H1 (cell line): ENCODE results near the gene PRRT1. TPM values are rescaled to one million over a fixed set of nuclear protein-coding genes. Genes with fewer than 3 reads are reported as not detected.

Source experiments
- CTCF ChIA-PET: fragments of 300-600 bp; sonication (Branson Sonifier 250); formaldehyde crosslinking; loops from one replicate; lab custom pipeline; 2021; ENCODE audit not compliant: partially characterized antibody; lab: Charles Lee
- POLR2A ChIA-PET: fragments of 300-600 bp; sonication (Branson Sonifier 250); formaldehyde crosslinking; loops from one replicate; lab custom pipeline; 2021; ENCODE audit warnings: inconsistent platforms; ENCODE audit not compliant: partially characterized antibody; lab: Charles Lee
- DNase-seq, 2 experiments: peaks; one replicate each; pipeline versions ENCODE4 v3.0.0 to v3.0.0-alpha.2; 2010 to 2022; ENCODE audit warnings: low spot score in 2 of 2, low read depth in 1 of 2, mixed read lengths in 1 of 2
- FAIRE-seq: peaks from 2 replicates; lab custom pipeline; 2011; peaks lifted over from hg19 to GRCh38; lab: Jason Lieb, UNC
- H2AFZ ChIP-seq: 2 replicates; pipeline ENCODE4 v1.8.1; 2012; ENCODE audit warnings: low read length, inconsistent platforms
- H2AK5ac ChIP-seq: 2 replicates; pipeline ENCODE4 v1.6.1; 2013; ENCODE audit warnings: low read depth, low read length
- H2BK120ac ChIP-seq: replicated peaks from 2 replicates; pipeline ENCODE3; 2013; ENCODE audit warnings: low read depth, low read length, inconsistent platforms
- H2BK12ac ChIP-seq: 2 replicates; pipeline ENCODE4 v1.6.1; 2013; ENCODE audit warnings: low read depth, low read length
- H2BK15ac ChIP-seq: 2 replicates; pipeline ENCODE4 v1.6.1; 2013; ENCODE audit warnings: low read length
- H2BK20ac ChIP-seq: 2 replicates; pipeline ENCODE4 v1.6.1; 2013; ENCODE audit warnings: low read length
- H2BK5ac ChIP-seq: 2 replicates; pipeline ENCODE4 v1.6.1; 2013; ENCODE audit warnings: low read depth, low read length
- H3K14ac ChIP-seq: 2 replicates; pipeline ENCODE4 v1.6.1; 2013; ENCODE audit warnings: inconsistent platforms; ENCODE audit not compliant: insufficient read length
- H3K18ac ChIP-seq: 2 replicates; pipeline ENCODE4 v1.6.1; 2013; ENCODE audit warnings: low read length; ENCODE audit errors: extremely low read depth
- H3K23ac ChIP-seq: 2 replicates; pipeline ENCODE4 v1.6.1; 2013; ENCODE audit warnings: inconsistent platforms; ENCODE audit not compliant: insufficient read length
- H3K23me2 ChIP-seq: 2 replicates; pipeline ENCODE4 v1.6.1; 2013; ENCODE audit warnings: low read depth, low read length
- H3K27ac ChIP-seq: 2 replicates; pipeline ENCODE4 v1.6.1; 2011; ENCODE audit warnings: low read depth, low read length, inconsistent platforms
- H3K27me3 ChIP-seq, 4 experiments: replicated peaks in 1 of 4; 1 replicate in 1 of 4; 2 replicates in 3 of 4; pipeline versions ENCODE4 v1.6.1 to v1.8.1; 2011 to 2013; ENCODE audit warnings: low read length in 3 of 4, mild to moderate bottlenecking in 3 of 4, inconsistent platforms in 2 of 4, mixed read lengths in 2 of 4, moderate library complexity in 1 of 4; ENCODE audit not compliant: control insufficient read depth in 3 of 4, insufficient read depth in 3 of 4; ENCODE audit errors: extremely low read depth in 1 of 4
- H3K36me3 ChIP-seq, 4 experiments: 2 replicates each; pipeline versions ENCODE4 v1.6.1 to v1.8.1; 2011 to 2013; ENCODE audit warnings: mild to moderate bottlenecking in 4 of 4, low read length in 3 of 4, moderate library complexity in 2 of 4, control low read depth in 1 of 4, inconsistent platforms in 1 of 4; ENCODE audit not compliant: insufficient read depth in 4 of 4, control insufficient read depth in 2 of 4
- H3K4ac ChIP-seq: replicated peaks from 2 replicates; pipeline ENCODE3; 2013; ENCODE audit warnings: low read length, low read depth, mixed read lengths, inconsistent platforms; ENCODE audit not compliant: insufficient read length
- H3K4me1 ChIP-seq, 4 experiments: replicated peaks in 1 of 4; 1 replicate in 1 of 4; 2 replicates in 3 of 4; pipeline versions ENCODE4 v1.6.1 to v1.8.1; 2011 to 2013; ENCODE audit warnings: low read length in 3 of 4, inconsistent platforms in 2 of 4, mixed read lengths in 1 of 4; ENCODE audit not compliant: insufficient read depth in 4 of 4, control insufficient read depth in 3 of 4
- H3K4me2 ChIP-seq, 2 experiments: 2 replicates each; pipeline versions ENCODE4 v1.6.1 to v1.8.1; 2011 to 2013; ENCODE audit warnings: low read depth in 2 of 2, low read length in 2 of 2, control low read depth in 1 of 2, inconsistent platforms in 1 of 2, mild to moderate bottlenecking in 1 of 2; ENCODE audit not compliant: insufficient read depth in 1 of 2
- H3K4me3 ChIP-seq, 4 experiments: fragments of 200-600, 300-600 bp in 1 of 4; sonication (generic), shearing (Covaris generic), sonication (Bioruptor Twin) in 1 of 4; 2 replicates each; pipeline versions ENCODE4 v1.5.1 to v1.8.1; 2011 to 2016; ENCODE audit warnings: low read length in 4 of 4, low read depth in 3 of 4, control low read depth in 2 of 4, inconsistent platforms in 2 of 4, mild to moderate bottlenecking in 2 of 4, mixed read lengths in 1 of 4, moderate library complexity in 1 of 4; ENCODE audit not compliant: insufficient read depth in 2 of 4; ENCODE audit errors: extremely low read depth in 1 of 4
- H3K56ac ChIP-seq: replicated peaks from 2 replicates; pipeline ENCODE3; 2013; ENCODE audit warnings: low read depth, mild to moderate bottlenecking, mixed read lengths, low read length, inconsistent platforms; ENCODE audit not compliant: insufficient read length
- H3K79me1 ChIP-seq: 2 replicates; pipeline ENCODE4 v1.6.1; 2013; ENCODE audit warnings: low read depth, low read length, control low read depth
- H3K79me2 ChIP-seq, 2 experiments: 2 replicates each; pipeline versions ENCODE4 v1.6.1 to v1.8.1; 2012 to 2013; ENCODE audit warnings: low read length in 2 of 2, mild to moderate bottlenecking in 2 of 2, inconsistent platforms in 1 of 2; ENCODE audit not compliant: insufficient read depth in 2 of 2, control insufficient read depth in 1 of 2
- H3K9ac ChIP-seq, 4 experiments: replicated peaks in 1 of 4; 1 replicate in 1 of 4; 2 replicates in 3 of 4; pipeline versions ENCODE4 v1.6.1 to v1.8.1; 2011 to 2013; ENCODE audit warnings: low read depth in 3 of 4, low read length in 3 of 4, control low read depth in 2 of 4, mild to moderate bottlenecking in 2 of 4, moderate library complexity in 2 of 4, inconsistent platforms in 1 of 4; ENCODE audit errors: extremely low read depth in 1 of 4
- H3K9me3 ChIP-seq, 2 experiments: 2 replicates each; pipeline versions ENCODE4 v1.6.1 to v1.8.1; 2012 to 2013; ENCODE audit warnings: mild to moderate bottlenecking in 2 of 2, moderate library complexity in 2 of 2, control low read depth in 1 of 2, inconsistent platforms in 1 of 2, low read depth in 1 of 2, low read length in 1 of 2, mixed read lengths in 1 of 2; ENCODE audit not compliant: insufficient read depth in 2 of 2
- H4K20me1 ChIP-seq, 2 experiments: replicated peaks in 1 of 2; 2 replicates each; pipeline versions ENCODE3 to v1.8.1; 2011 to 2013; ENCODE audit warnings: inconsistent platforms in 2 of 2, low read length in 2 of 2, mild to moderate bottlenecking in 1 of 2; ENCODE audit not compliant: insufficient read depth in 2 of 2, control insufficient read depth in 1 of 2
- H4K5ac ChIP-seq: 2 replicates; pipeline ENCODE4 v1.6.1; 2013; ENCODE audit warnings: low read length, low read depth, mixed read lengths, inconsistent platforms; ENCODE audit not compliant: insufficient read length
- H4K8ac ChIP-seq: 2 replicates; pipeline ENCODE4 v1.8.0; 2013; ENCODE audit warnings: mild to moderate bottlenecking, moderate library complexity, low read length, inconsistent platforms; ENCODE audit not compliant: insufficient read depth; ENCODE audit errors: extremely low read depth
- H4K91ac ChIP-seq: replicated peaks from 2 replicates; pipeline ENCODE3; 2013; ENCODE audit warnings: low read length, mixed read lengths, inconsistent platforms; ENCODE audit not compliant: insufficient read length
- BCL11A ChIP-seq, 2 experiments: IDR thresholded peaks; one replicate each; pipeline ENCODE4 v1.6.1; 2011; ENCODE audit warnings: low read depth in 2 of 2, low read length in 2 of 2, mild to moderate bottlenecking in 2 of 2
- GABPA ChIP-seq: IDR thresholded peaks from 2 replicates; pipeline ENCODE4 v1.6.1; 2011; ENCODE audit warnings: mild to moderate bottlenecking, low read length, moderate library complexity, borderline replicate concordance; ENCODE audit not compliant: insufficient read depth
- POLR2AphosphoS5 ChIP-seq: IDR thresholded peaks from 2 replicates; pipeline ENCODE4 v1.6.1; 2011; ENCODE audit warnings: low read depth, low read length
- TAF1 ChIP-seq: IDR thresholded peaks from 2 replicates; pipeline ENCODE4 v1.6.1; 2011; ENCODE audit warnings: mild to moderate bottlenecking, low read depth, low read length
- TAF7 ChIP-seq: optimal IDR thresholded peaks from 2 replicates; pipeline ENCODE3; 2011; ENCODE audit warnings: low read depth, mild to moderate bottlenecking, inconsistent platforms, low read length, moderate library complexity, borderline replicate concordance
- WGBS, 2 experiments: shearing (Covaris generic) in 1 of 2; methylation state at CpG; one replicate each; pipeline versions ENCODE4 v1.1.6 to v1.1.7; 2013 to 2015; ENCODE audit warnings: low lambda C conversion rate in 2 of 2, mixed read lengths in 2 of 2, inconsistent platforms in 1 of 2, low coverage in 1 of 2, missing lambda C conversion rate in 1 of 2; ENCODE audit not compliant: insufficient replicate concordance in 2 of 2, insufficient coverage in 1 of 2, insufficient read length in 1 of 2; ENCODE audit errors: extremely low coverage in 1 of 2, missing lambda C conversion rate in 1 of 2; 5-methylcytosine and 5-hydroxymethylcytosine counted together
- polyA plus RNA-seq, 7 experiments: library from polyadenylated mRNA; depleted of rRNA in 3 of 7; stranded (reverse) in 5 of 7; unstranded in 2 of 7; fragments of >200 nt in 5 of 7; fragments of 200-250 nt in 2 of 7; gene quantifications; 1 replicate in 5 of 7; 2 replicates in 1 of 7; 4 replicates in 1 of 7; pipeline versions ENCODE4 v1.2.1 to v1.2.3, GENCODE V29; 2011 to 2013; ENCODE audit warnings: missing spikeins in 2 of 7, mixed read lengths in 2 of 7
- total RNA-seq: library from RNA; stranded (reverse); fragmentation: NEBNext Ultra II Directional; extraction: Animal tissue kit (Norgen Biotek cat#: 25700); gene quantifications from 2 replicates; pipeline ENCODE4 v1.2.1, GENCODE V29; 2021
- TF ChIP-seq, protein P1 (sequence below), 3 experiments: IDR thresholded peaks; 1 replicate in 2 of 3; 2 replicates in 1 of 3; pipeline versions ENCODE4 v1.5.1 to v1.6.1; 2011; ENCODE audit warnings: low read length in 3 of 3, mild to moderate bottlenecking in 3 of 3, inconsistent platforms in 2 of 3, low read depth in 1 of 3, moderate library complexity in 1 of 3; ENCODE audit not compliant: insufficient read depth in 1 of 3; ENCODE audit errors: control extremely low read depth in 1 of 3

Gene PRRT1
- total and polyA plus RNA-seq, 2 of the 8 experiments (the other 6 are each of a cell fraction or from before 2014, with no cell fraction given), result 0.71 to 2.8 TPM

DNA sequence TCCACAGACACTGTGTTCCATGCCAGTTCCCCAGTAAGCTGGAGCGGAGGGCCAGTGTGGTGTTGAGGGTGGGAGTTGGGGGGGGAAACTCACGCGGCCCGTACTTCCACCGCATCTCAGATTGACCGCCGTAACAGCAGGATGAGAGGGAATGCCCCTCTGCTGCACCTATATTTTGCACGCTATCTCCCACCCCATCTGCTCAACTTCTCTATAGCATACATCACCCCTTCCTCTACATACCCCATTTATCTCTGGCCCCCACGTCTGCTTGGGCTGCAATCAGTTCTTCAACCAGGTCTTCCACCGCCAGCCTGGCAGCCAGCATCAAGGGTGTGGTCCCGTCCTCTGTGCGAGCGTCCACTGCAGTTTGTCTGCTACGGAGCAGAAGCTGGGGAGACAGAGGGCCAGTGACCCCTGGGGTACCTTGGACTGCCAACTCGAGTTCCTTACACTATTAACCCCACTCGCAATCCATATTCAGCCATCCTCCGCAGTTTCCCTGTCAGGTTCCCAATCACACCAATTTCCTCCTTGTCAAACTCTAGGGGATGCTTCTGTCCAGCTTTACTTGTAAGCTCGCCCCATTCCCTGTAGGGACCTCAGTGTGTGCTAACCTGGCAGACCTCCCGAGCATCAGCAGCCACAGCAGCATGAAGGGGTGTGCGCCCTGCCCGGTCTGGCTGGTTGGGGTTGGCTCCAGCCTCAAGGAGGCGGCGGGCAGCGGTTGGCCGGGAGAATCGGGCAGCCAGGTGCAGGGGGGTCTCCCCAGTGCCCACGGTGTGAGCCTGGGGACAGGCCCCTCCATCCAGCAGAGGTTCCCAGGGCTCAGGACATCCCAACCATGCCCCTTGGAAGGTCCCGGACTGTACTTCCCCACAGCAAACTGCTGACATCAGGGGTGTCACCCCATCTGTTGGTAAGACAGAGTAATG, 45.2 kb upstream of the PRRT1 start:
- Histone ChIP-seq H3K36me3 (no peaks in the 10 kb centered on the region), H4K20me1 (no peaks in the 10 kb centered on the region), H3K56ac (no peak overlapping the region), H3K27me3 (no peaks in the 10 kb centered on the region), H2AK5ac (0 out of 2 replicates have a peak overlapping the region, but pooled peaks have one; percentile 1), H3K23ac (no peak overlapping the region), H4K5ac (peak overlapping the region; percentile 90), H3K4me1 (peaks cover 8 to 29% (median 16%) of the 10 kb centered on the region in 4 experiments), H2BK15ac (peak overlapping the region; percentile 89; the same call in 1 of the 2 replicates), H3K79me2 (no peaks in the 10 kb centered on the region), H2BK20ac (peak overlapping the region; percentile 40; the same call in 1 of the 2 replicates), H2AFZ (no peak overlapping the region; the same call in 1 of the 2 replicates), H2BK12ac (peak overlapping the region; percentile 94), H2BK120ac (peak overlapping the region; percentile 69), H2BK5ac (peak overlapping the region; percentile 98; the same call in 1 of the 2 replicates), H3K18ac (peak overlapping the region; percentile 82), H3K9ac (peak overlapping the region in 3 of 4 experiments; percentile 67 to 98 (median 94); a peak in 6 of 7 replicates), H3K4me2 (peak overlapping the region; percentile 89 to 97), H3K9me3 (no peaks in the 10 kb centered on the region), H3K23me2 (peaks cover 7% of the 10 kb centered on the region; the same call in 1 of the 2 replicates), H3K79me1 (no peaks in the 10 kb centered on the region; the same call in 1 of the 2 replicates), H3K4ac (no peak overlapping the region), H3K14ac (no peak overlapping the region), H3K4me3 (peak overlapping the region; percentile 66 to 97 (median 82)), H4K8ac (peak overlapping the region; percentile 95), H3K27ac (peak overlapping the region; percentile 96), H4K91ac (peak overlapping the region; percentile 71)
- ChIA-PET POLR2A (interaction anchor here (0.5 to 13.3 kb wide), 7 partner anchors 9 to 91 kb away, joined by 3 to 194 read pairs (median 4); partner anchors contain the start of genes AGPAT1, PRRT1 and RNF5), CTCF (interaction anchor here (0.8 to 2.6 kb wide), 6 partner anchors 8 to 78 kb away, joined by 3 to 9 read pairs (median 4); partner anchors contain the start of gene NOTCH4)
- WGBS, 2 experiments, result 50% methylated on average over 27 of the region's 28 CpGs; no CpG with 5 or more reads in 1 of the 2 experiments
- DNase-seq (peak in 1 of 2 experiments; percentile 58), FAIRE-seq (no peak)
- TF ChIP-seq, protein P1, sequence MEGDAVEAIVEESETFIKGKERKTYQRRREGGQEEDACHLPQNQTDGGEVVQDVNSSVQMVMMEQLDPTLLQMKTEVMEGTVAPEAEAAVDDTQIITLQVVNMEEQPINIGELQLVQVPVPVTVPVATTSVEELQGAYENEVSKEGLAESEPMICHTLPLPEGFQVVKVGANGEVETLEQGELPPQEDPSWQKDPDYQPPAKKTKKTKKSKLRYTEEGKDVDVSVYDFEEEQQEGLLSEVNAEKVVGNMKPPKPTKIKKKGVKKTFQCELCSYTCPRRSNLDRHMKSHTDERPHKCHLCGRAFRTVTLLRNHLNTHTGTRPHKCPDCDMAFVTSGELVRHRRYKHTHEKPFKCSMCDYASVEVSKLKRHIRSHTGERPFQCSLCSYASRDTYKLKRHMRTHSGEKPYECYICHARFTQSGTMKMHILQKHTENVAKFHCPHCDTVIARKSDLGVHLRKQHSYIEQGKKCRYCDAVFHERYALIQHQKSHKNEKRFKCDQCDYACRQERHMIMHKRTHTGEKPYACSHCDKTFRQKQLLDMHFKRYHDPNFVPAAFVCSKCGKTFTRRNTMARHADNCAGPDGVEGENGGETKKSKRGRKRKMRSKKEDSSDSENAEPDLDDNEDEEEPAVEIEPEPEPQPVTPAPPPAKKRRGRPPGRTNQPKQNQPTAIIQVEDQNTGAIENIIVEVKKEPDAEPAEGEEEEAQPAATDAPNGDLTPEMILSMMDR (IDR thresholded peaks at IDR 0.05; ENCODE audit: control extremely low read depth in 1 of 3, insufficient read depth in 1 of 3, low read depth in 1 of 3, low read length in 3 of 3), result 0 out of 4 replicates have a peak, but pooled peaks of 1 of the 3 experiments have one; percentile 2
- TF ChIP-seq BCL11A (IDR thresholded peaks at IDR 0.05; ENCODE audit: low read depth in 2 of 2, low read length in 2 of 2) (no peak), TAF7 (no peak), POLR2AphosphoS5 (peak; percentile 41; the same call in 1 of the 2 replicates), TAF1 (0 out of 2 replicates have a peak, but pooled peaks have one; percentile 31), GABPA (no peak)
